ENCODE data around the gene USH1C.

DNA sequence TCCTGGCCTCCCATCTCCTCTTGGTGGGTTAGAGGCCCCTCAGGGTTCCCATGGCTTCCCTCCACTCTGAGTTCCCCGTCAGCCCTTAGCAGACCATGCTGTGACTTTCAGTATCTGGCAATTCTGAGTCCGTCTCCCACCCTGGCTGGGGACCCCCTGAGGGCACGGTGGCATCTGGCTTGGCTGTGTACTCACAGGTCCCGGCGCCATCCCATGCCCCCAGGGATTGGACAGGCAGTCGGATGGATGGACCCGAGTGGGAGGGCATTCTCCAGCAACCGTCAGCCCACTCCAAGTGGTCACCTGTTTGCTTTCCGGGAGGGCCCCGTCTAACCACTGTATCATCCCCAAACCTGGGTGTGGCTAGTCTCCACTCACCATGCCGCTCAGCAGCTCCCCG is 43.5 kb downstream of the USH1C start:
- TF ChIP-seq NONO (IDR thresholded peaks at IDR 0.05; ENCODE audit: low read depth in 2 of 2, low read length in 1 of 2) = no peak
- no peak for TF ChIP-seq ZNF24 (IDR thresholded peaks at IDR 0.05)
- no peak for TF ChIP-seq ZBTB8A (IDR thresholded peaks at IDR 0.05; ENCODE audit: partially characterized antibody)
- no peak for TF ChIP-seq DPF2 (IDR thresholded peaks at IDR 0.05)
- no peak for TF ChIP-seq SMARCC2 (IDR thresholded peaks at IDR 0.05; ENCODE audit: low read depth)
- no peak for TF ChIP-seq KLF16 (IDR thresholded peaks at IDR 0.05)
- no peak for TF ChIP-seq HIVEP1 (CRISPR knock-in tag; IDR thresholded peaks at IDR 0.05)
- no peak for TF ChIP-seq ZNF407 (IDR thresholded peaks at IDR 0.05; ENCODE audit: low read depth)
- TF ChIP-seq, protein P1, sequence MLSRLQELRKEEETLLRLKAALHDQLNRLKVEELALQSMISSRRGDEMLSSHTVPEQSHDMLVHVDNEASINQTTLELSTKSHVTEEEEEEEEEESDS (CRISPR knock-in tag; IDR thresholded peaks at IDR 0.05) = no peak
- TF ChIP-seq RFX5 (IDR thresholded peaks at IDR 0.05; ENCODE audit: low read depth, low read length) = no peak
- no peak for TF ChIP-seq DIDO1 (tag; IDR thresholded peaks at IDR 0.05; ENCODE audit: low read depth)
